IPS-15b (cell line): ENCODE data around the gene OXSR1.
"Not testable (repeated sequence)": the region's sequence is repeated elsewhere in the genome, so short reads cannot be mapped to it uniquely, and the experiment has no call there.

Source experiments
- H3K27me3 ChIP-seq: one replicate; pipeline ENCODE4 v1.6.1; 2013; ENCODE audit warnings: low read length; ENCODE audit not compliant: control insufficient read depth, insufficient read depth
- H3K36me3 ChIP-seq: one replicate; pipeline ENCODE4 v1.6.1; 2013; ENCODE audit warnings: low read length; ENCODE audit not compliant: control insufficient read depth, insufficient read depth
- H3K4me1 ChIP-seq: one replicate; pipeline ENCODE4 v1.6.1; 2013; ENCODE audit warnings: mild to moderate bottlenecking, low read length; ENCODE audit not compliant: control insufficient read depth, insufficient read depth
- H3K4me3 ChIP-seq: one replicate; pipeline ENCODE4 v1.5.1; 2013; ENCODE audit warnings: low read depth, low read length
- H3K9ac ChIP-seq: one replicate; pipeline ENCODE4 v1.6.1; 2013; ENCODE audit warnings: low read depth, mild to moderate bottlenecking, low read length
- H3K9me3 ChIP-seq: one replicate; pipeline ENCODE4 v1.6.1; 2013; ENCODE audit warnings: mild to moderate bottlenecking, low read length; ENCODE audit not compliant: control insufficient read depth, insufficient read depth

Gene OXSR1

DNA sequence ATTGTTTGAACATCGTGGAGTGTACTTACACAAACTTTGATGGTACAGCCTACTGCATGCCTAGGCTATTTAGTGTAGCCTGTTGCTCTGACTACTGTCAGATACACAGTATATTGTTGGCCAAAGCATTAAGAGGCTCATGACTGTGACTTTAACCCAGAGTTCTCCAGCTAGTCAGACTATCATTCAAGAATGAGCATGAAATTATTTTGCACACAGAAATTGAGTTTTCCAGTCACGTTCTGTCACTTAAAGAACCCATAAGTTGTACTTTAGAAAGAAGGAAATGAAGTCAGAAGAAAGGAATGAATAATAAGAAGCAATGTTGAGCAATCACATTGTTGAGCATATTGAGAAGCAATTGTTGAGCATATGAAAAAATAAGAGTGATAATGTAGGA lies 62.7 kb downstream of the OXSR1 start:
- Histone ChIP-seq H3K27me3 (no peaks in the 10 kb centered on the region), H3K36me3 (peaks cover 10% of the 10 kb centered on the region), H3K4me3 (no peak overlapping the region)

DNA sequence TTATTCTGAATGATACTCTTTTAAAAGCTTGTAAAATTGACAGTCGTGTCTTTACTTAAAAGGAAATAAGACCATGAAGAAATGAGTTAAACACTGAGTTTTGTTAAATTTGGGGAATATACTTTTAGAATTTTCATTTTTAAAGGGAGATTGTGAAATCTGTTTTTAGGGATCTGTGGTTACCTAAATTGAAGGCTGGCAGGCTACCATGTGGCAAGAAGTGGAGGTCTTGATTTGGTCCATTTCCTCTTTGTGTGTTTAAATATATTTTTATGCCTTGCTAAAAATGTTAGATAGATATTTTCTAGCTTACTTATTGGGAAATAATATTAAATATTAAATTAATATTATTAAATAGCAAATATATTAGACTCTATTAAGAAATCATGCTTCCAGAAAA lies 63.7 kb downstream of the OXSR1 start:
- Histone ChIP-seq H3K4me1 (no peaks in the 10 kb centered on the region), H3K9me3 (no peaks in the 10 kb centered on the region), H3K36me3 (peaks cover 10% of the 10 kb centered on the region), H3K4me3 (no peak overlapping the region), H3K9ac (no peak overlapping the region), H3K27me3 (no peaks in the 10 kb centered on the region)

More for the DNA sequence above, 62.7 kb downstream of the OXSR1 start:
- H3K9ac ChIP-seq: no peak overlapping the region
- no peaks in the 10 kb centered on the region for H3K4me1 ChIP-seq
- H3K9me3 ChIP-seq: no peaks in the 10 kb centered on the region

DNA sequence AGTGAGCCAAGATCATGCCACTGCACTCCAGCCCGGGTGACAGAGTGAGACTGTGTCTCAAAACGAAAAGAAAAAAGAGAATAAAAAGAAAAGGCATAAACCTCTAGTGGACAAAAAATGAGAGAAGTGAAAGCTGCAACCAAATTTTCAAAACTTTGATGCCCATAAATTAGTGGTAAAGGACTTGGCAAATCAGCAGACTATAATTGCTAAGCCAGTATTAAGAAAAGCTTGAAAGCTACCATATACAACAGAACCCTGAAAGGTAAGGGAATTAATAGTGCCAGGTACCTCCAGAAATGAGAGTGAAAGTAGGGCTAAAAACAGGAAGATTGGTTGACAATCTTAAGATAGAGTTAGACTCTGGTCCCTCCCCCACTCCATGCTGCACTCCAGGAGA lies 67.4 kb downstream of the OXSR1 start:
- H3K4me1 ChIP-seq: no peaks in the 10 kb centered on the region
- H3K4me3 ChIP-seq: no peak overlapping the region
- H3K9ac ChIP-seq: no peak overlapping the region
- no peaks in the 10 kb centered on the region for H3K27me3 ChIP-seq
- no peaks in the 10 kb centered on the region for H3K9me3 ChIP-seq
- H3K36me3 ChIP-seq: no peaks in the 10 kb centered on the region

DNA sequence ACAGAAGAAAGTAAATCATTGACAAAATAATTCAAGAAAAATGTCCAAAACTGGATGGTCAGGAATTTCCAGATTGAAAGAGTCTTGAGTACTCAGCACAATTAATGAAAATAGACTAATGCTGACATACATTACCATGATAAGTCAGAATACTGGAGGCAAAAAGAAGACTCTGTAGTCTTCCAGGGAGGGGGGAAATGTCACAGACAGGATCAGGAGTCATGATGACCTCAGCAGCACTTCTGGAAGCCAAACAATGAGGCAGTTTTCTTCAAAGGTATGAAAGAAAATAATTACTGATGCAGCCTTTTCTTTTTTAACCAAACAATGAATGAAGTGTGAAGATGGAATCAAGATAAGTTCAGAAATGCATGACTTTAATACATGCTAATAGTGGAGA lies 70.1 kb downstream of the OXSR1 start:
- H3K9me3 ChIP-seq: no peaks in the 10 kb centered on the region
- H3K27me3 ChIP-seq: no peaks in the 10 kb centered on the region
- H3K36me3 ChIP-seq: no peaks in the 10 kb centered on the region
- H3K4me3 ChIP-seq: no peak overlapping the region
- no peak overlapping the region for H3K9ac ChIP-seq
- H3K4me1 ChIP-seq: no peaks in the 10 kb centered on the region

DNA sequence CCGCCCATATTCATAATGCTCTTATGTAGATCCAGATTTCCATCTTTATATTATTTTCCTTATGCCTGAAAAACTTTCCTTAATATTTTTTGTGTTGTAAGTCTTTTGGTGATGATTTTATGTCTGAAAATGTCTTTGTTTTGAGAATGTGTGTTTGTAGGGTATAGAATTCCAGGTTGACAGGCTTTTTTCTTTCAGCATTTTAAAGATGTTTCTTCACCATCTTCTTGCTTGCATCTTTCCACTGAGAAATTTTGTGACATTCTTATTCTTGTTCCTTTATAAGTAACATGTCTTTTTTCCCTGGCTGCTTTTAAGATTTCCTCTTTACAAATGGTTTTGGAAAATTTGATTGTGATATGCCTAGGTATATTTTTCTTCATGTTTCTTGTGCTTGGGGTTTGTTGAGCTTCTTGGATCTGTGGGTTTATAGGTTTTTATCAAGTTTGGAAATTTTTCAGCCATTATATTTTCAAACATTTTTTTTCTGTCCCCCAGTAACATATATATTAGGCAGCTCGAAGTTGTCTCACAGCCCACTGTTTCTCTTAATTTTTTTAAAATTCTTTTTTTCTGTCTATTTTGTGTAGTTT lies 73.2 kb downstream of the OXSR1 start:
- Histone ChIP-seq H3K36me3 (no peaks in the 10 kb centered on the region), H3K9me3 (no peaks in the 10 kb centered on the region), H3K27me3 (no peaks in the 10 kb centered on the region), H3K4me3 (no peak overlapping the region), H3K9ac (no peak overlapping the region), H3K4me1 (no peaks in the 10 kb centered on the region)

DNA sequence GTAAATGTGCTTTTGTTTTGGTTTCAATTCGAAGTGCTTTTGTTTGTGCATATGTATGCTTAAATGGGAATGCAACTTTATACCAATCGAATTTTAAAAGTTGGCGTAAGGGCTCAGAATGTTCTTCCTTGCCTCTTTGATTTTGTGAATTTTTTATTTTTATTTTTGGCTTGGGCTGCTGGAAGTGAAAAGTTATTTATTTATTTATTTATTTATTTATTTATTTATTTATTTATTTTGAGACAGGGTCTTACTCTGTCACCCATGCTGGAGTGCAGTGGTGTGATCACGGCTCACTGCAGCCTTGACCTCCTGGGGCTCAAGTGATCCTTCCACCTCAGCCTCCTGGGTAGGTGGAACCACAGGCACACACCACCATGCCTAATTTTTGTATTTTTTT lies 77.5 kb downstream of the OXSR1 start:
- not testable (repeated sequence) for H3K36me3 ChIP-seq, H3K9ac ChIP-seq, H3K9me3 ChIP-seq, H3K27me3 ChIP-seq, H3K4me3 ChIP-seq, H3K4me1 ChIP-seq

DNA sequence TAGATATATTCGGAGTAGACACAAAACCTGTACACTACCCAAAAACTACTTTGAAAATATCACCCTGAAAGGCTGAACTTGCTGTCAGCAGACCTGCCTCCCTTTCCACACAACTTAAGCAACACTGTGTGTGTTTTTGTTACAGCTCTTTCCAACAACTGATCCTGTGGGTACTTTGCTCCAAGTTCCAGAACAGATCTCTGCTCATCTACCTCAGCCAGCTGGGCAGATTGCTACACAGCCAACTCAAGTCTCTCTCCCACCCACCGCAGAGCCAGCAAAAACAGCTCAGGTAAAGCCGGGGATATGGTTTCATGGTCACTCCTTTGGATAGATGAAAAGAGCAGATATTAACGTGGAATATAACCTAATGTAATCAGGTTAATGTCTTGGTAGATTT lies 80.6 kb downstream of the OXSR1 start:
- Histone ChIP-seq H3K9me3 (no peaks in the 10 kb centered on the region), H3K4me1 (no peaks in the 10 kb centered on the region), H3K9ac (no peak overlapping the region), H3K27me3 (no peaks in the 10 kb centered on the region), H3K4me3 (no peak overlapping the region), H3K36me3 (peaks cover 4% of the 10 kb centered on the region)

DNA sequence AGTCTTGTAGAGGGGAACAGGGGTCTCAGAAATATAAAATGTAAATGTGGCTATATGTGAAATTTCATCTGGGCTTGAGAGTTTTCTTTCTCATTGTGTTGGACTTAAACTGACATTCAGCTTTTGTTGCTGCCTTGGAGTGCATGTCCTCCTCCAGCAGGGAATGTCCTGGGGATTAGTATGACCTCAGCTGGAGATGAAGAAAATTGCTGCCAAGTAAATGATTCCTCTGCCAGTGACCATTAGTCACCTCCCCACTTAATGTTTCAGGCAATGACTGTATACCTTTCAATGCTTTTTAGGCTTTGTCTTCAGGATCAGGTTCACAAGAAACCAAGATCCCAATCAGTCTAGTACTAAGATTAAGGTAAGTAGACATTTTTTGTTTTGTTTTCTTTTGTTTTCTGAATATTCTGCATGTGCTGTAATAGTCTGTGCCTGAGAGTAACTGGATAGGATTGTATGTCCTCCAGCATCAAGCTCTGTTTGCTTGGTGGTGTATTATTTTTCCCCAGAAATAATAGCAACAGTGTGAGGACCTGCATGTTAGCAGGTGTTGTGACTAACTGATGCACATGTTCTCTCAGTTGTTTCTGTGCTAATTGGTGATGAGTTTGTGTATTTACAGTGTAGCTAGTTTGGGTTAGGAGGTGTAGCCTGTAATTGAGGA lies 82.2 kb downstream of the OXSR1 start:
- H3K36me3 ChIP-seq: peaks cover 11% of the 10 kb centered on the region
- no peak overlapping the region for H3K4me3 ChIP-seq
- no peaks in the 10 kb centered on the region for H3K27me3 ChIP-seq
- no peaks in the 10 kb centered on the region for H3K9me3 ChIP-seq
- H3K9ac ChIP-seq: no peak overlapping the region
- no peaks in the 10 kb centered on the region for H3K4me1 ChIP-seq

DNA sequence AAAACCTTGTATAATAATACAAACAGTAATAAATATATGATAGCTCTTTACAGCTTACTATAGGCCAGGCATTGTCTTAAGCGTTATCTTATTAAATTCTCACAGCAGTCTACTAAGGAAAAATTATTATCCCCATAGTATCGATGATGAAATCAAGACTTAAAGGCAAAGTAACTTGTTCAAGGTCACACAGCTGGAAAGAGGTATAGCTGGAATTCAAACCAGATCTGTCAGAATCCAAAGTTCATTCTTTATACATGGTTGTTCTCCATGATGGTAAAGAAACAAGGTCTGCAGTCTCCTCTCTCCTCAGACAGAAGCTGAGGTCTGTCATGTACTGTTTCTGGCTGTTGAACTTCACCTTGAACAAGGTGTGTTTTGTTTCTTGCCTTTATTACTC lies 84.9 kb downstream of the OXSR1 start:
- no peaks in the 10 kb centered on the region for H3K9me3 ChIP-seq
- peaks cover 22% of the 10 kb centered on the region for H3K36me3 ChIP-seq
- no peaks in the 10 kb centered on the region for H3K4me1 ChIP-seq
- H3K9ac ChIP-seq: no peak overlapping the region
- no peaks in the 10 kb centered on the region for H3K27me3 ChIP-seq
- H3K4me3 ChIP-seq: no peak overlapping the region

DNA sequence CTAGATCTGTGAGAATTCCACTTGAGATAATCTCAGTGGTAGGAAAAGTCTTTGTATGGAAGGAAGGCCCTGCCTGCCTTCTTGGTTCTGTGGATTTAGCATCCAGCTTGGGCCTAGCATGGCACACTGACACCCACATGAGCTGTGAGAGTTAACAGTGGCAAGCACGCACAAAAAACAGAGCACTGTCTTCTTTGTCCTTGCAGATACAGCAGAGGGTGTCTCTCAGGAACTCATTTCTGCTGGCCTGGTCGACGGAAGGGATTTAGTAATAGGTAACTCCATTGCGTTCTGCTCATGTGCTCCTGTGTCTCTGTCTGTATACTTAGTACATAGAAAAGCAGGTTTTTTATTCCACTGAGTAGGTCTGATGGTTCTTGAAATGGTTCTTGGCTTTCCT lies 85.9 kb downstream of the OXSR1 start:
- Histone ChIP-seq H3K36me3 (peaks cover 18% of the 10 kb centered on the region), H3K4me1 (no peaks in the 10 kb centered on the region), H3K9ac (no peak overlapping the region), H3K4me3 (no peak overlapping the region), H3K27me3 (no peaks in the 10 kb centered on the region), H3K9me3 (no peaks in the 10 kb centered on the region)

DNA sequence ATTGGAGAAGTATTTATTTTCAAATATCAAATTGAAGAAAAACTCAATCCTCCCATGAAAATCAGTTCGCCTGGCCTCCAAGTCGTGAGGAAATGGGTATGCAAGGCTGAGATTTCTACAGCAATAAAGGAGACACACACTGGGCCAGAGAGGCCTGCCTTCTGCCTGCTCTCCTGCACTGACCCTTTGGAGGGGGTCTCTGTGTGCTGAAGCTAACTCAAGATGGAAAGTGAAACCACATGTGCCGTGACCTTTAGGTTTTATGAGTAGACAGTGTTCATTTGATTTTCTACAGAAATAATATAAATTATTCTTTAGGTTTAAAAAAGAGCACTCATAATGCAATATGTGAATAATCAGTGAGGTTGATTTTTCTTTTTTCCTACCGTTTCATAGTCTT lies 88.4 kb downstream of the OXSR1 start:
- Histone ChIP-seq H3K36me3 (peaks cover 17% of the 10 kb centered on the region), H3K4me1 (no peaks in the 10 kb centered on the region), H3K4me3 (no peak overlapping the region), H3K27me3 (no peaks in the 10 kb centered on the region), H3K9ac (no peak overlapping the region), H3K9me3 (no peaks in the 10 kb centered on the region)

DNA sequence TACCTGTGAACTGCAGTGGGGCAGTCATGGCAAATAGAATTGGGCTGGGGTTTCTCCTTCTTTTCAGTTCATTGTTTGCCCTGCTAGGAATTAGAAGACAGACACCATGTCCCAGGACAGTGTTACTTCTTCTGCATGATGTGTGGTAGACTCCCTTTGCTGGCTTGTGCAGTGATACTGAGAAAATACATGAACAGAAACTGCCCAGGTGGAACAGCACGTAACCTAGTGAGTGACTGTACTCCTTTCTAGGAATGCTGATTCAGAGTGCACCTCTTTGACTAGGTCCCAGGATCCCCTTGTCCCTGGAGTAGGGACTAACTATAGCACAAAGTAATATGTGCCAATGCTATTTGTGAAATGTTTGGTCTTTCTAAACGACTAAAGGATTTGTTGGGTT lies 89.5 kb downstream of the OXSR1 start:
- Histone ChIP-seq H3K27me3 (no peaks in the 10 kb centered on the region), H3K9me3 (no peaks in the 10 kb centered on the region), H3K4me1 (no peaks in the 10 kb centered on the region), H3K36me3 (peaks cover 17% of the 10 kb centered on the region), H3K4me3 (no peak overlapping the region), H3K9ac (no peak overlapping the region)
